Measurements from ENCODE around the gene KSR1.

DNA sequence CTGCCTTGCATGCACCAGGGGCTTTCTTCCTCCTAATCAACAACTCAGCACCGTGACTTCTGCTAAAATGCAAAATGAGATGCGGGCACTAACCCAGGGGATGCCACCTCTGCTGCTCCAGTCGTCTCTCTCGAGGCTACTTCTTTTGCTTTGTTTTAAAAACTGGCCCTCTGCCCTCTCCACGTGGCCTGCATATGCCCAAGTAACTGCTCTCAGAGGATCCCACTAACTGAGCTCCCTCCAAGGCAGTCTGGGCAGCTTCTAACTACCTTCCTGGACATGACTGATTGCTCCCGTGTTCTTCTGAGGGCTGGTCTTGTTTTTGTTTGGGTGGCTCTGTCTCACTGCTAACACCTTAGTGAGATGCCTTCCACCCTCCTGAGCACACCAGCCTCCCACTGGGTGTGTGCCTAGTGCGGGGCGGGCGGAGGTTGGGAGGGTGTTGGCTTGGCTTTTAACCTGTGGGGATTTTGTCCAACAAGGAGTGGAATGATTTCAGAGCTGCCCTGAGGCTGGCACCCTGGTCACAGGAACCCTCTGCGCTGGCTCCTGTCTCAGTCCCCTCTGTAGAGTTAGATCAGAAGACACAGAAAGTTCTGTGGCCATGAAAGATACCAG, 165.8 kb downstream of the KSR1 start:
- TF ChIP-seq, protein P1, sequence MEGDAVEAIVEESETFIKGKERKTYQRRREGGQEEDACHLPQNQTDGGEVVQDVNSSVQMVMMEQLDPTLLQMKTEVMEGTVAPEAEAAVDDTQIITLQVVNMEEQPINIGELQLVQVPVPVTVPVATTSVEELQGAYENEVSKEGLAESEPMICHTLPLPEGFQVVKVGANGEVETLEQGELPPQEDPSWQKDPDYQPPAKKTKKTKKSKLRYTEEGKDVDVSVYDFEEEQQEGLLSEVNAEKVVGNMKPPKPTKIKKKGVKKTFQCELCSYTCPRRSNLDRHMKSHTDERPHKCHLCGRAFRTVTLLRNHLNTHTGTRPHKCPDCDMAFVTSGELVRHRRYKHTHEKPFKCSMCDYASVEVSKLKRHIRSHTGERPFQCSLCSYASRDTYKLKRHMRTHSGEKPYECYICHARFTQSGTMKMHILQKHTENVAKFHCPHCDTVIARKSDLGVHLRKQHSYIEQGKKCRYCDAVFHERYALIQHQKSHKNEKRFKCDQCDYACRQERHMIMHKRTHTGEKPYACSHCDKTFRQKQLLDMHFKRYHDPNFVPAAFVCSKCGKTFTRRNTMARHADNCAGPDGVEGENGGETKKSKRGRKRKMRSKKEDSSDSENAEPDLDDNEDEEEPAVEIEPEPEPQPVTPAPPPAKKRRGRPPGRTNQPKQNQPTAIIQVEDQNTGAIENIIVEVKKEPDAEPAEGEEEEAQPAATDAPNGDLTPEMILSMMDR (IDR thresholded peaks at IDR 0.05), result no peak
- TF ChIP-seq POLR2A (IDR thresholded peaks at IDR 0.05) (no peak), POLR2AphosphoS5 (IDR thresholded peaks at IDR 0.05; ENCODE audit: insufficient read depth in 1 of 2, low read depth in 1 of 2) (no peak)

All from vagina (tissue), 2 donors.